Neural cell (in vitro differentiated cells): Measurements from ENCODE around the gene SYTL3.

Experiments
- EP300 ChIP-seq: fragments of 450-650 bp; conservative IDR thresholded peaks from 2 replicates; pipeline ENCODE4 v1.6.1; 2014; ENCODE audit warnings: antibody characterized with exemption, mild to moderate bottlenecking, moderate library complexity; ENCODE audit not compliant: poor library complexity, severe bottlenecking
- EZH2 ChIP-seq: fragments of 200-600, 300-800 bp; shearing (Covaris generic), sonication (generic); IDR thresholded peaks from 2 replicates; pipeline ENCODE4 v1.6.1; 2014; ENCODE audit warnings: antibody characterized with exemption, low read length, borderline replicate concordance, mild to moderate bottlenecking; ENCODE audit not compliant: insufficient read depth, poor library complexity, severe bottlenecking
- POLR2AphosphoS5 ChIP-seq: IDR thresholded peaks from 2 replicates; pipeline ENCODE4 v1.6.1; 2012
- RAD21 ChIP-seq: fragments of 450-650 bp; conservative IDR thresholded peaks from 2 replicates; pipeline ENCODE4 v1.6.1; 2014; ENCODE audit warnings: antibody characterized with exemption, mild to moderate bottlenecking, moderate library complexity
- TAF1 ChIP-seq: IDR thresholded peaks from 2 replicates; pipeline ENCODE4 v1.6.1; 2012; ENCODE audit warnings: low read depth
- TF ChIP-seq, protein P1 (sequence below): fragments of 450-650 bp; IDR thresholded peaks from 2 replicates; pipeline ENCODE4 v1.5.1; 2014; ENCODE audit warnings: antibody characterized with exemption, mild to moderate bottlenecking, moderate library complexity; ENCODE audit not compliant: poor library complexity, severe bottlenecking

DNA sequence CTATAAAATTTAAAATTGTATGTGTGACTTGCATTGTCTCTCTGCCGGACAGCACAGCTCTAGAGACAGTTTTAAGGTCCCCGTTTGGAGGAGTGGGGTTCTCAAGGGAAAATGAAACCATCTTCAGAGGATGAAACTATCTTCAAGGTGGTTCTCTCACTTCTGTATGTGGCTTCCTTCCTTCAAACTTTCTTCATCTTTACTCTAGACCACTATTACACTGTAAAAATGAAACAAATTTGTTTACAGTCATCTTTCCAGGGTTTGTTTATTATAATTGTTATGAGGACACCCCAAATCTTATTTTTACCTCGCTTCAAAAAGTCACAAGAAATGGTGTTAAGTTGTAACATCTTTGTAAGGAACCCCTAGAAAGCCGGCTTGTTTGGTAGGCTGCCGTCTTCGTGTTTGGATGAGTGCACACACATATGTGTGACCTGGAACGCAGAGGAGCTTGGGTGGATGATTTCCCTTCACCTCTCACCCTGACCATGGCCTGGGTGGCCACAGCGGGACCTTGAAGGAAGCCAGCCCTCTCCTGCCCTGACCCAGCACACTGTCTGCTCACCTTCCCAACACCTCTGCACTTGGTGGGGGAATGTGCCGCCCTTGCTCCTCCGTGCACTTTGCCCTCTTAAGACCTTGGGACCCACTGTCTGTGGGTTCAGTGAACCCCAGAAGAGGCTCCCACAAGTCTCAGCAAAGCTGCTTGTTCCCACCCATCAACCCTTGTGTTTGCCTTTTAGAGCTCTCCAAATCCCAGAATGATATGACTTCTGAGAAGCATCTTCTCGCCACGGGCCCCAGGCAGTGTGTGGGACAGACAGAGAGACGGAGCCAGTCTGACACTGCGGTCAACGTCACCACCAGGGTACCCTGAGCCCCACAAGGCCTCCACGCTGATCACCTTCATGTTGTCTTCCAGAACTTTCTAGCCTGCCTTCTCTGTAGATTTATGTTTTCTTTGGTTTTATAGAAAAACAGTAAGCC lies 67.8 kb downstream of the SYTL3 start:
- no peak for TF ChIP-seq RAD21
- TF ChIP-seq, protein P1, sequence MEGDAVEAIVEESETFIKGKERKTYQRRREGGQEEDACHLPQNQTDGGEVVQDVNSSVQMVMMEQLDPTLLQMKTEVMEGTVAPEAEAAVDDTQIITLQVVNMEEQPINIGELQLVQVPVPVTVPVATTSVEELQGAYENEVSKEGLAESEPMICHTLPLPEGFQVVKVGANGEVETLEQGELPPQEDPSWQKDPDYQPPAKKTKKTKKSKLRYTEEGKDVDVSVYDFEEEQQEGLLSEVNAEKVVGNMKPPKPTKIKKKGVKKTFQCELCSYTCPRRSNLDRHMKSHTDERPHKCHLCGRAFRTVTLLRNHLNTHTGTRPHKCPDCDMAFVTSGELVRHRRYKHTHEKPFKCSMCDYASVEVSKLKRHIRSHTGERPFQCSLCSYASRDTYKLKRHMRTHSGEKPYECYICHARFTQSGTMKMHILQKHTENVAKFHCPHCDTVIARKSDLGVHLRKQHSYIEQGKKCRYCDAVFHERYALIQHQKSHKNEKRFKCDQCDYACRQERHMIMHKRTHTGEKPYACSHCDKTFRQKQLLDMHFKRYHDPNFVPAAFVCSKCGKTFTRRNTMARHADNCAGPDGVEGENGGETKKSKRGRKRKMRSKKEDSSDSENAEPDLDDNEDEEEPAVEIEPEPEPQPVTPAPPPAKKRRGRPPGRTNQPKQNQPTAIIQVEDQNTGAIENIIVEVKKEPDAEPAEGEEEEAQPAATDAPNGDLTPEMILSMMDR, result no peak
- no peak for TF ChIP-seq EP300
- TF ChIP-seq TAF1, result no peak
- no peak for TF ChIP-seq EZH2
- no peak for TF ChIP-seq POLR2AphosphoS5
